ENCODE data around the gene LIPC.

- TF ChIP-seq, protein P1, sequence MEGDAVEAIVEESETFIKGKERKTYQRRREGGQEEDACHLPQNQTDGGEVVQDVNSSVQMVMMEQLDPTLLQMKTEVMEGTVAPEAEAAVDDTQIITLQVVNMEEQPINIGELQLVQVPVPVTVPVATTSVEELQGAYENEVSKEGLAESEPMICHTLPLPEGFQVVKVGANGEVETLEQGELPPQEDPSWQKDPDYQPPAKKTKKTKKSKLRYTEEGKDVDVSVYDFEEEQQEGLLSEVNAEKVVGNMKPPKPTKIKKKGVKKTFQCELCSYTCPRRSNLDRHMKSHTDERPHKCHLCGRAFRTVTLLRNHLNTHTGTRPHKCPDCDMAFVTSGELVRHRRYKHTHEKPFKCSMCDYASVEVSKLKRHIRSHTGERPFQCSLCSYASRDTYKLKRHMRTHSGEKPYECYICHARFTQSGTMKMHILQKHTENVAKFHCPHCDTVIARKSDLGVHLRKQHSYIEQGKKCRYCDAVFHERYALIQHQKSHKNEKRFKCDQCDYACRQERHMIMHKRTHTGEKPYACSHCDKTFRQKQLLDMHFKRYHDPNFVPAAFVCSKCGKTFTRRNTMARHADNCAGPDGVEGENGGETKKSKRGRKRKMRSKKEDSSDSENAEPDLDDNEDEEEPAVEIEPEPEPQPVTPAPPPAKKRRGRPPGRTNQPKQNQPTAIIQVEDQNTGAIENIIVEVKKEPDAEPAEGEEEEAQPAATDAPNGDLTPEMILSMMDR (IDR thresholded peaks at IDR 0.05 in 4 of 5, conservative IDR thresholded peaks at IDR 0.05 in 1 of 5): no peak
- no peak for TF ChIP-seq POLR2A (IDR thresholded peaks at IDR 0.05)
These were observed 2.6 kb downstream of the LIPC start for GRCh38 chr15:58434334-58434875.
